ENCODE data around the gene UBAC2. TPM values are rescaled to one million over a fixed set of nuclear protein-coding genes. Genes with fewer than 3 reads are reported as not detected.

UBAC2 gene
- total and polyA plus RNA-seq, 2 of the 4 experiments (the other 2 are of a cell fraction), result 20.8 to 36.3 TPM

GRCh38 chr13:99418103-99418842 lies 217.6 kb downstream of the UBAC2 start:
- TF ChIP-seq USF2 (IDR thresholded peaks at IDR 0.05; ENCODE audit: low read depth, low read length) (no peak), RCOR1 (IDR thresholded peaks at IDR 0.05; ENCODE audit: insufficient replicate concordance, low read length) (no peak), BHLHE40 (IDR thresholded peaks at IDR 0.05; ENCODE audit: low read depth, low read length) (no peak), MAFK (IDR thresholded peaks at IDR 0.05; ENCODE audit: low read depth, low read length) (no peak), MXI1 (IDR thresholded peaks at IDR 0.05; ENCODE audit: borderline replicate concordance, low read depth, low read length) (no peak), CEBPB (IDR thresholded peaks at IDR 0.05; ENCODE audit: low read depth, low read length) (no peak), RAD21 (IDR thresholded peaks at IDR 0.05; ENCODE audit: low read length) (no peak), SMC3 (IDR thresholded peaks at IDR 0.05; ENCODE audit: low read depth, low read length) (no peak), CHD1 (IDR thresholded peaks at IDR 0.05; ENCODE audit: low read depth, low read length) (no peak), POLR2A (IDR thresholded peaks at IDR 0.05; ENCODE audit: low read depth, low read length) (no peak), MAZ (IDR thresholded peaks at IDR 0.05; ENCODE audit: borderline replicate concordance, low read depth, low read length) (no peak), CTCF (conservative IDR thresholded peaks at IDR 0.05; ENCODE audit: low read depth, low read length) (no peak), NFE2L2 (IDR thresholded peaks at IDR 0.05; ENCODE audit: low read depth, low read length) (no peak), RFX5 (IDR thresholded peaks at IDR 0.05; ENCODE audit: low read depth, low read length) (no peak), ELK1 (IDR thresholded peaks at IDR 0.05; ENCODE audit: borderline replicate concordance, low read depth, low read length) (no peak), FOS (IDR thresholded peaks at IDR 0.05; ENCODE audit: low read depth, low read length) (no peak)
- no peaks in the 10 kb centered on the region for H3K79me1 ChIP-seq (ENCODE audit: low read depth in 1 of 2, low read length in 2 of 2)
- no peak overlapping the region for H2BK20ac ChIP-seq (ENCODE audit: low read depth, low read length)
- 90% methylated on average over 2 of the region's 15 CpGs; no CpG with 5 or more reads in 1 of the 2 experiments for WGBS, 2 experiments (ENCODE audit: extremely low coverage in 2 of 2, insufficient read length in 1 of 2)
- H3K4ac ChIP-seq (ENCODE audit: low read depth, low read length), result no peak overlapping the region
- dilution Hi-C loops (cut with HindIII; ENCODE audit: low sequenced_read_pairs, unreplicated experiment) (no loop called here), in situ Hi-C loops (cut with MboI; ENCODE audit: low sequenced_read_pairs) (no loop called here), intact Hi-C loops (cut with micrococcal nuclease) (no loop called here)
- no peaks in the 10 kb centered on the region for H3K36me3 ChIP-seq (ENCODE audit: control insufficient read depth, insufficient read depth, low read length)
- H2BK5ac ChIP-seq (ENCODE audit: low read depth, low read length, poor library complexity, severe bottlenecking), result no peak overlapping the region
- no peak overlapping the region for H3K4me2 ChIP-seq (ENCODE audit: low read depth, low read length)
- H2AK9ac ChIP-seq (replicated peaks; ENCODE audit: low read depth, low read length, poor library complexity), result no peak overlapping the region
- H4K20me1 ChIP-seq (ENCODE audit: insufficient read depth, low read length), result no peaks in the 10 kb centered on the region; the same call in 1 of the 2 replicates
- H3K4me3 ChIP-seq (ENCODE audit: insufficient read depth, low read depth, low read length), result no peak overlapping the region
- H3K18ac ChIP-seq (ENCODE audit: low read depth, low read length), result no peak overlapping the region
- no peak overlapping the region for H3K56ac ChIP-seq (ENCODE audit: extremely low read depth, insufficient read depth, low read length)
- no peak overlapping the region for H4K91ac ChIP-seq (ENCODE audit: insufficient read depth, low read depth, low read length)
- no peaks in the 10 kb centered on the region for H3K9me3 ChIP-seq (ENCODE audit: control insufficient read depth, insufficient read depth, low read length)
- H3K27ac ChIP-seq (ENCODE audit: insufficient read depth, low read length), result no peak overlapping the region
- no peak overlapping the region for H2BK15ac ChIP-seq (ENCODE audit: low read depth, low read length)
- H3K14ac ChIP-seq (replicated peaks; ENCODE audit: low read depth, low read length), result no peak overlapping the region
- H2AK5ac ChIP-seq (ENCODE audit: low read depth, low read length), result no peak overlapping the region
- H3K23ac ChIP-seq (ENCODE audit: low read depth, low read length), result no peak overlapping the region
- H3K4me1 ChIP-seq (ENCODE audit: control insufficient read depth, insufficient read depth, low read length), result no peaks in the 10 kb centered on the region
- POLR2A ChIA-PET (ENCODE audit: unreplicated experiment), result no interaction called here
- H3K9me1 ChIP-seq (ENCODE audit: insufficient read depth, low read length), result peaks cover 5% of the 10 kb centered on the region; the same call in 1 of the 2 replicates
- peaks cover 44% of the 10 kb centered on the region for H3K27me3 ChIP-seq (ENCODE audit: control insufficient read depth, insufficient read depth, low read length)
- BruUV-seq (replicated peaks), result no TSS peak
- no peak overlapping the region for H2AFZ ChIP-seq (replicated peaks; ENCODE audit: low read length, poor library complexity)
- ATAC-seq (ENCODE audit: low read depth) (no peak), DNase-seq (no peak)
- no peak overlapping the region for H3K9ac ChIP-seq (ENCODE audit: low read depth, low read length)
- CTCF ChIA-PET, result interaction anchor here (0.5 kb wide), 1 partner anchor 18 kb away, joined by 3 read pairs; no protein-coding TSS in a partner anchor
- H4K8ac ChIP-seq (ENCODE audit: low read depth in 2 of 2, low read length in 2 of 2), result no peak overlapping the region
- H2BK120ac ChIP-seq (ENCODE audit: low read depth, low read length), result no peak overlapping the region
- H4K5ac ChIP-seq (ENCODE audit: low read depth, low read length), result no peak overlapping the region

Measured in IMR-90 (cell line).